GM12891 (cell line): ENCODE data around the gene PHLPP1.

Experiments
- PAX5 ChIP-seq: IDR thresholded peaks from 2 replicates; pipeline ENCODE4 v1.6.1; 2011; ENCODE audit warnings: low read length, moderate library complexity, mild to moderate bottlenecking; ENCODE audit not compliant: insufficient read depth, severe bottlenecking
- POLR2A ChIP-seq: IDR thresholded peaks from 2 replicates; pipeline ENCODE4 v1.6.1; 2011; ENCODE audit warnings: low read depth, low read length, control low read depth
- POLR2AphosphoS5 ChIP-seq: IDR thresholded peaks from 2 replicates; pipeline ENCODE4 v1.6.1; 2011; ENCODE audit warnings: low read depth, low read length, control low read depth
- POU2F2 ChIP-seq: IDR thresholded peaks from 2 replicates; pipeline ENCODE4 v1.6.1; 2011; ENCODE audit warnings: low read depth, mild to moderate bottlenecking, control low read depth, low read length, moderate library complexity
- SPI1 ChIP-seq: IDR thresholded peaks from 2 replicates; pipeline ENCODE4 v1.6.1; 2011; ENCODE audit warnings: low read depth, low read length, control low read depth
- TAF1 ChIP-seq: IDR thresholded peaks from 2 replicates; pipeline ENCODE4 v1.6.1; 2011; ENCODE audit warnings: low read depth, low read length, control low read depth

DNA sequence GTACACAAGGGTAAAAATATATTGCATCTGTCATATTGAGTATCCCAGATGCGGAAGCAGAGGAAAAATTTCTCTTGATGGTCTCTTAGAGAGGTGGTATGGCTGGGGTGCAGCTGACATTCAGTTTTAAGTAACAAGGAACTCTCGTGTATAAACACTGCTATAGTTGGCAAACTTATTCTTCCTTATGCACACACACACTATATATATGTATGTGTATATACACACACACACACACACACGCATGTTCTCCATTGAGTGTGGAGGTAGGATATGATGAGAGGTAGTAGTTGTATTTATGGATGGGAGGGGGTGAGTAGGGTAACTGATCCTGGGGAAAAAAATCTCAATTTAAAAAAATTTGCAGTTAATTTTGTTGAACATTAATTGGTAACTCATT is 10.6 kb downstream of the PHLPP1 start:
- no peak for TF ChIP-seq POLR2AphosphoS5
- TF ChIP-seq POLR2A: no peak
- no peak for TF ChIP-seq TAF1
- no peak for TF ChIP-seq SPI1
- no peak for TF ChIP-seq POU2F2
- no peak for TF ChIP-seq PAX5
